Neural cell (in vitro differentiated cells): ENCODE measurements around the gene PLA2G2A. TPM values are rescaled to one million over a fixed set of nuclear protein-coding genes. Genes with fewer than 3 reads are reported as not detected.
A peak's percentile ranks its signal among the peaks of the same experiment; 100 is the strongest.

ENCODE experiments used
- H2AFZ ChIP-seq: fragments of 200-600, 300-800 bp; sonication (generic), shearing (Covaris generic); 2 replicates; pipeline ENCODE4 v1.6.0; 2014; ENCODE audit warnings: low read depth, mild to moderate bottlenecking, antibody characterized with exemption, low read length, moderate library complexity
- H3F3A ChIP-seq: fragments of 200-600 bp; shearing (Covaris generic); 2 replicates; pipeline ENCODE4 v1.6.1; 2016; ENCODE audit warnings: mild to moderate bottlenecking, moderate library complexity, mixed read lengths, antibody characterized with exemption, low read length; ENCODE audit not compliant: insufficient read depth, poor library complexity, severe bottlenecking
- H3K27ac ChIP-seq: fragments of 200-600, 300-800 bp; sonication (generic), shearing (Covaris generic); 2 replicates; pipeline ENCODE4 v1.5.1; 2014; ENCODE audit warnings: mild to moderate bottlenecking, low read length, moderate library complexity
- H3K27me3 ChIP-seq: fragments of 300-800, 200-600 bp; sonication (generic), shearing (Covaris generic); 2 replicates; pipeline ENCODE4 v1.6.0; 2014; ENCODE audit warnings: mild to moderate bottlenecking, low read depth, low read length, moderate library complexity; ENCODE audit not compliant: insufficient read depth
- H3K36me3 ChIP-seq: fragments of 300-800, 200-600 bp; sonication (generic), shearing (Covaris generic); 2 replicates; pipeline ENCODE4 v1.5.1; 2014; ENCODE audit warnings: mild to moderate bottlenecking, antibody characterized with exemption, low read length, moderate library complexity; ENCODE audit not compliant: insufficient read depth
- H3K4me2 ChIP-seq: fragments of 300-800, 200-600 bp; sonication (generic), shearing (Covaris generic); 2 replicates; pipeline ENCODE4 v1.6.0; 2014; ENCODE audit warnings: mild to moderate bottlenecking, low read length
- H3K4me3 ChIP-seq: fragments of 300-800, 200-600 bp; sonication (generic), shearing (Covaris generic); 2 replicates; pipeline ENCODE4 v1.5.1; 2014; ENCODE audit warnings: mild to moderate bottlenecking, low read length, moderate library complexity
- H3K79me2 ChIP-seq: fragments of 200-600 bp; shearing (Covaris generic); replicated peaks from 2 replicates; pipeline ENCODE4 v1.6.0; 2014; ENCODE audit warnings: mild to moderate bottlenecking, low read length, moderate library complexity; ENCODE audit not compliant: insufficient read depth
- H3K9ac ChIP-seq: fragments of 300-800, 200-600 bp; sonication (generic), shearing (Covaris generic); 2 replicates; pipeline ENCODE4 v1.6.1; 2016; ENCODE audit warnings: mild to moderate bottlenecking, low read length, mixed read lengths
- H3K9me2 ChIP-seq: fragments of 200-600 bp; shearing (Covaris generic); 2 replicates; pipeline ENCODE4 v1.6.1; 2016; ENCODE audit warnings: mild to moderate bottlenecking, low read length, mixed read lengths; ENCODE audit not compliant: insufficient read depth
- H3K9me3 ChIP-seq: fragments of 200-600, 300-800 bp; sonication (generic), shearing (Covaris generic); 2 replicates; pipeline ENCODE4 v1.6.1; 2016; ENCODE audit warnings: mild to moderate bottlenecking, mixed run types, low read length, moderate library complexity, mixed read lengths
- H4K20me1 ChIP-seq: fragments of 200-600 bp; shearing (Covaris generic); 2 replicates; pipeline ENCODE4 v1.6.1; 2016; ENCODE audit warnings: mild to moderate bottlenecking, mixed run types; ENCODE audit not compliant: insufficient read depth
- CTCF ChIP-seq: fragments of 450-650 bp; IDR thresholded peaks from 2 replicates; pipeline ENCODE4 v1.5.1; 2014; ENCODE audit warnings: antibody characterized with exemption, mild to moderate bottlenecking, moderate library complexity; ENCODE audit not compliant: poor library complexity, severe bottlenecking
- EP300 ChIP-seq: fragments of 450-650 bp; conservative IDR thresholded peaks from 2 replicates; pipeline ENCODE4 v1.6.1; 2014; ENCODE audit warnings: antibody characterized with exemption, mild to moderate bottlenecking, moderate library complexity; ENCODE audit not compliant: poor library complexity, severe bottlenecking
- EZH2 ChIP-seq: fragments of 200-600, 300-800 bp; shearing (Covaris generic), sonication (generic); IDR thresholded peaks from 2 replicates; pipeline ENCODE4 v1.6.1; 2014; ENCODE audit warnings: antibody characterized with exemption, low read length, borderline replicate concordance, mild to moderate bottlenecking; ENCODE audit not compliant: insufficient read depth, poor library complexity, severe bottlenecking
- MXI1 ChIP-seq: fragments of 450-650 bp; conservative IDR thresholded peaks from 2 replicates; pipeline ENCODE4 v1.6.1; 2014; ENCODE audit warnings: antibody characterized with exemption, mild to moderate bottlenecking; ENCODE audit not compliant: poor library complexity, severe bottlenecking
- POLR2AphosphoS5 ChIP-seq: IDR thresholded peaks from 2 replicates; pipeline ENCODE4 v1.6.1; 2012
- RAD21 ChIP-seq: fragments of 450-650 bp; conservative IDR thresholded peaks from 2 replicates; pipeline ENCODE4 v1.6.1; 2014; ENCODE audit warnings: antibody characterized with exemption, mild to moderate bottlenecking, moderate library complexity
- REST ChIP-seq: IDR thresholded peaks from 2 replicates; pipeline ENCODE4 v1.6.1; 2012; ENCODE audit warnings: borderline replicate concordance
- SMC3 ChIP-seq: fragments of 450-650 bp; conservative IDR thresholded peaks from 2 replicates; pipeline ENCODE4 v1.6.1; 2014; ENCODE audit warnings: antibody characterized with exemption, mild to moderate bottlenecking, moderate library complexity; ENCODE audit not compliant: poor library complexity
- TAF1 ChIP-seq: IDR thresholded peaks from 2 replicates; pipeline ENCODE4 v1.6.1; 2012; ENCODE audit warnings: low read depth
- polyA plus RNA-seq: library from polyadenylated mRNA; depleted of rRNA; stranded (reverse); fragments of >200 nt; gene quantifications from 2 replicates; pipeline ENCODE4 v1.2.3, GENCODE V29; 2014

Gene PLA2G2A
- polyA plus RNA-seq, 1 donor from 2014 or later, result not detected

- H3K36me3 ChIP-seq, result no peaks in the 10 kb centered on the region
- H4K20me1 ChIP-seq, result no peaks in the 10 kb centered on the region
- peak overlapping the region; percentile 44 for H3K4me3 ChIP-seq
- H3K79me2 ChIP-seq, result no peaks in the 10 kb centered on the region
- H3K27ac ChIP-seq, result peak overlapping the region; percentile 94
- peak; percentile 49 for TF ChIP-seq POLR2AphosphoS5
- TF ChIP-seq SMC3, result no peak
- TF ChIP-seq EP300, result peak; percentile 50
- no peak for TF ChIP-seq EZH2
- TF ChIP-seq CTCF, result no peak
- no peak for TF ChIP-seq TAF1
- peak; percentile 7 for TF ChIP-seq REST
- no peaks in the 10 kb centered on the region for H3F3A ChIP-seq
- peak overlapping the region; percentile 39 for H3K4me2 ChIP-seq
- peak overlapping the region; percentile 17 for H2AFZ ChIP-seq
- peak overlapping the region; percentile 56 for H3K9ac ChIP-seq
- no peaks in the 10 kb centered on the region for H3K9me3 ChIP-seq
- H3K9me2 ChIP-seq, result no peaks in the 10 kb centered on the region
- no peaks in the 10 kb centered on the region for H3K27me3 ChIP-seq
These were observed 38.8 kb downstream of the PLA2G2A start for GRCh38 chr1:19940486-19941205.

GRCh38 chr1:19938472-19938871 lies 40.9 kb downstream of the PLA2G2A start:
- Histone ChIP-seq H3F3A (no peaks in the 10 kb centered on the region), H3K4me2 (no peak overlapping the region), H3K27ac (no peak overlapping the region), H3K36me3 (no peaks in the 10 kb centered on the region), H2AFZ (no peak overlapping the region), H3K9ac (no peak overlapping the region), H3K9me2 (no peaks in the 10 kb centered on the region), H4K20me1 (no peaks in the 10 kb centered on the region), H3K9me3 (no peaks in the 10 kb centered on the region), H3K79me2 (no peaks in the 10 kb centered on the region), H3K27me3 (no peaks in the 10 kb centered on the region), H3K4me3 (no peak overlapping the region)
- TF ChIP-seq MXI1 (no peak), EP300 (no peak), POLR2AphosphoS5 (no peak), CTCF (no peak), TAF1 (no peak), SMC3 (no peak), EZH2 (no peak), REST (no peak), RAD21 (no peak)
